Gastroesophageal sphincter (tissue), 4 donors: ENCODE results near the gene MEF2A. TPM values are rescaled to one million over a fixed set of nuclear protein-coding genes. Genes with fewer than 3 reads are reported as not detected.

Source experiments
- ATAC-seq: fragments of 150-250 bp; one replicate; pipeline ENCODE4 v1.9.1; 2016; ENCODE audit warnings: mild to moderate bottlenecking, moderate library complexity
- H3K27ac ChIP-seq, 4 donors: fragments of 200-600 bp; sonication (generic) in 3 of 4; 1 replicate in 3 of 4; 2 replicates in 1 of 4; pipeline ENCODE4 v1.5.1; 2016 to 2019
- H3K27me3 ChIP-seq: fragments of 200-600 bp; sonication (generic); one replicate; pipeline ENCODE4 v1.5.1; 2019
- H3K36me3 ChIP-seq, 2 donors: fragments of 200-600 bp; sonication (generic); one replicate each; pipeline ENCODE4 v1.5.1; 2019; ENCODE audit warnings: control low read depth in 1 of 2
- H3K4me1 ChIP-seq, 3 donors: fragments of 200-600 bp; sonication (generic); 1 replicate in 2 of 3; 2 replicates in 1 of 3; pipeline ENCODE4 v1.5.1; 2016 to 2019; ENCODE audit warnings: control low read depth in 2 of 3
- H3K4me3 ChIP-seq, 2 donors: fragments of 200-600 bp; sonication (generic); one replicate each; pipeline ENCODE4 v1.5.1; 2019; ENCODE audit warnings: mild to moderate bottlenecking in 1 of 2, moderate library complexity in 1 of 2
- H3K9me3 ChIP-seq, 3 donors: fragments of 200-600 bp; sonication (generic); one replicate each; pipeline ENCODE4 v1.5.1; 2017 to 2019; ENCODE audit warnings: control low read depth in 2 of 3
- EP300 ChIP-seq: sonication (generic); formaldehyde crosslinking; IDR thresholded peaks from one replicate; pipeline ENCODE4 v1.6.1; 2017; ENCODE audit warnings: antibody characterized with exemption, mild to moderate bottlenecking
- POLR2A ChIP-seq, 2 donors: fragments of 450-650 bp; IDR thresholded peaks; one replicate each; pipeline ENCODE4 v1.6.1; 2017; ENCODE audit warnings: antibody characterized with exemption in 2 of 2, mild to moderate bottlenecking in 2 of 2, moderate library complexity in 1 of 2
- POLR2AphosphoS5 ChIP-seq: sonication (generic); formaldehyde crosslinking; IDR thresholded peaks from one replicate; pipeline ENCODE4 v1.6.1; 2017; ENCODE audit warnings: antibody characterized with exemption
- WGBS, 2 donors: methylation state at CpG; one replicate each; pipeline ENCODE4 v1.1.5; 2018; ENCODE audit warnings: low coverage in 1 of 2; 5-methylcytosine and 5-hydroxymethylcytosine counted together
- total RNA-seq, 4 donors: library from RNA; depleted of rRNA; stranded (reverse); fragments of >200 nt; gene quantifications; one replicate each; pipeline ENCODE4 v1.1.0, GENCODE V29; 2016
- TF ChIP-seq, protein P1 (sequence below), 4 experiments: fragments of 200-600 bp in 2 of 4; fragments of 450-650 bp in 2 of 4; sonication (generic) in 1 of 4; IDR thresholded peaks; one replicate each; pipeline ENCODE4 v1.5.1; 2017 to 2019; ENCODE audit warnings: antibody characterized with exemption in 4 of 4, mild to moderate bottlenecking in 2 of 4, moderate library complexity in 2 of 4

The MEF2A gene
- total RNA-seq, 4 donors from 2014 or later, result 68.8 to 133 (median 95.7) TPM

DNA sequence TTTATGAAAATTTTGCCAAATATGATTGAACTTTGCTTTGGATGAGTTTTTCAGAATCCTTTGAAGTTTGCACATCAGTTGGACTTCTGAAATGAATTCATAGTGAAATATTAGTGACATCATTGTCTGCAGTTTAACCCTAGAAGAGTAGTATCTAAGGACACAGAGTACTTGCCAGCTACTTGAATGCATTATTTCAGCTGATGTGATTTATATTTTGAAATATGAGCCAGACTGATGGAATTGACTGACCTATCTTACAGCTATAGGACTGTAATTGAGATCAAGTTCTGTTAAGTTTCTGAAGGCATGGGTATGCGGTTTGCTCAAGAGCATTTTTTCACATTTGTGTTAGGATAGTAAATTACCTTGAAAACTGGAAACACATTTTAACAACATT lies 116.2 kb downstream of the MEF2A start:
- WGBS, 2 donors, result 64 to 90% methylated on average over 1 of the region's 1 CpG
- Histone ChIP-seq H3K27ac (peak overlapping the region in 1 of 4 donors; percentile 25), H3K36me3 (peaks cover 0 to 17% of the 10 kb centered on the region in 2 donors), H3K27me3 (no peaks in the 10 kb centered on the region), H3K9me3 (peaks cover 0 to 7% (median 0%) of the 10 kb centered on the region in 3 donors), H3K4me1 (peaks cover 0 to 5% (median 0%) of the 10 kb centered on the region in 3 donors), H3K4me3 (no peak overlapping the region)
- ATAC-seq, result no peak
- TF ChIP-seq, protein P1, sequence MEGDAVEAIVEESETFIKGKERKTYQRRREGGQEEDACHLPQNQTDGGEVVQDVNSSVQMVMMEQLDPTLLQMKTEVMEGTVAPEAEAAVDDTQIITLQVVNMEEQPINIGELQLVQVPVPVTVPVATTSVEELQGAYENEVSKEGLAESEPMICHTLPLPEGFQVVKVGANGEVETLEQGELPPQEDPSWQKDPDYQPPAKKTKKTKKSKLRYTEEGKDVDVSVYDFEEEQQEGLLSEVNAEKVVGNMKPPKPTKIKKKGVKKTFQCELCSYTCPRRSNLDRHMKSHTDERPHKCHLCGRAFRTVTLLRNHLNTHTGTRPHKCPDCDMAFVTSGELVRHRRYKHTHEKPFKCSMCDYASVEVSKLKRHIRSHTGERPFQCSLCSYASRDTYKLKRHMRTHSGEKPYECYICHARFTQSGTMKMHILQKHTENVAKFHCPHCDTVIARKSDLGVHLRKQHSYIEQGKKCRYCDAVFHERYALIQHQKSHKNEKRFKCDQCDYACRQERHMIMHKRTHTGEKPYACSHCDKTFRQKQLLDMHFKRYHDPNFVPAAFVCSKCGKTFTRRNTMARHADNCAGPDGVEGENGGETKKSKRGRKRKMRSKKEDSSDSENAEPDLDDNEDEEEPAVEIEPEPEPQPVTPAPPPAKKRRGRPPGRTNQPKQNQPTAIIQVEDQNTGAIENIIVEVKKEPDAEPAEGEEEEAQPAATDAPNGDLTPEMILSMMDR (IDR thresholded peaks at IDR 0.05), result no peak
- TF ChIP-seq POLR2A (IDR thresholded peaks at IDR 0.05) (no peak), EP300 (no peak), POLR2AphosphoS5 (no peak)

- no peak for ATAC-seq
- TF ChIP-seq POLR2A (IDR thresholded peaks at IDR 0.05) (no peak), POLR2AphosphoS5 (no peak), EP300 (no peak)
- TF ChIP-seq, protein P1 (IDR thresholded peaks at IDR 0.05), result no peak
- H3K4me1 ChIP-seq, result peaks cover 0 to 5% (median 0%) of the 10 kb centered on the region in 3 donors
- H3K9me3 ChIP-seq, result peaks cover 0 to 7% (median 0%) of the 10 kb centered on the region in 3 donors
- no peak overlapping the region for H3K4me3 ChIP-seq
- WGBS, 2 donors, result 0% methylated on average over 1 of the region's 1 CpG
- no peaks in the 10 kb centered on the region for H3K27me3 ChIP-seq
- H3K36me3 ChIP-seq, result peaks cover 0 to 14% of the 10 kb centered on the region in 2 donors
- H3K27ac ChIP-seq, result peak overlapping the region in 2 of 4 donors; percentile 25 to 40
Observed at GRCh38 chr15:99682455-99682854, 116.7 kb downstream of the MEF2A start.

DNA sequence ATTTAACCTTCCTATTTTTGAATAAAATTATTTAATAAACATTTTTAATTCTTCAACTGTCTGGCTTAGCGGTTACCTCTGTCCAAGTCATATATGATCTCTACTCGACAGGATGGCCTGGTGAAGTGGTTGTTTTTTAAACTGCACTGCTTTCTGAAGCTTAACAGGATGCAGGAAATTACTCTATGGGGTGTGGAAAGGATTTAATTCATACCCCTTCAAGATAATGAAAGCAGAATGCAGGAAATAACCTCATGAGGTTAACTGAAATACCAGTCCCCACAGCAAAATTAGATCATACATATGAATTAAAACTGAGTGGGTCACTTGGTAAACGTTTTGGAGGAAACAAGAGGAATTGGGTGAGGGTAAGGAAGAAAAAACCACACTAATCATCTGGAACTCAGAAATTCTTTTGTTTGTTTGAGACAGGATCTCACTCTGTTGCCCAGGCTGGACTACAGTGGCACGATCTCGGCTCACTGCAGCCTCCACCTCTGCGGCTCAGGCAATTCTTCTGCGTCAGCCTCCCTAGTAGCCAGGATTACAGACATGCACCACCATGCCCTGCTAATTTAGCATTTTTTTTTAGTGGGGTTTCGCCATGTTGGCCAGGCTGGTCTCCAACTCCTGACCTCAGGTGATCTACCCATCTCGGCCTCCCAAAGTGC lies 117.4 kb downstream of the MEF2A start:
- Histone ChIP-seq H3K4me1 (peaks cover 0 to 5% (median 0%) of the 10 kb centered on the region in 3 donors), H3K36me3 (peaks cover 0 to 12% of the 10 kb centered on the region in 2 donors), H3K27ac (peak overlapping the region in 3 of 4 donors; percentile 40 to 51 (median 47)), H3K27me3 (no peaks in the 10 kb centered on the region), H3K9me3 (peaks cover 0 to 7% (median 0%) of the 10 kb centered on the region in 3 donors), H3K4me3 (no peak overlapping the region)
- ATAC-seq, result no peak
- TF ChIP-seq, protein P1 (IDR thresholded peaks at IDR 0.05), result no peak
- TF ChIP-seq POLR2A (IDR thresholded peaks at IDR 0.05) (no peak), POLR2AphosphoS5 (no peak), EP300 (no peak)
- 62 to 72% methylated on average over 2 to 9 of the region's 9 CpGs for WGBS, 2 donors

- no peak for ATAC-seq
- peaks cover 0 to 7% (median 0%) of the 10 kb centered on the region in 3 donors for H3K9me3 ChIP-seq
- TF ChIP-seq EP300 (no peak), POLR2A (IDR thresholded peaks at IDR 0.05) (no peak), POLR2AphosphoS5 (no peak)
- TF ChIP-seq, protein P1 (IDR thresholded peaks at IDR 0.05), result no peak
Observed at GRCh38 chr15:99686290-99686689, 120.5 kb downstream of the MEF2A start.

DNA sequence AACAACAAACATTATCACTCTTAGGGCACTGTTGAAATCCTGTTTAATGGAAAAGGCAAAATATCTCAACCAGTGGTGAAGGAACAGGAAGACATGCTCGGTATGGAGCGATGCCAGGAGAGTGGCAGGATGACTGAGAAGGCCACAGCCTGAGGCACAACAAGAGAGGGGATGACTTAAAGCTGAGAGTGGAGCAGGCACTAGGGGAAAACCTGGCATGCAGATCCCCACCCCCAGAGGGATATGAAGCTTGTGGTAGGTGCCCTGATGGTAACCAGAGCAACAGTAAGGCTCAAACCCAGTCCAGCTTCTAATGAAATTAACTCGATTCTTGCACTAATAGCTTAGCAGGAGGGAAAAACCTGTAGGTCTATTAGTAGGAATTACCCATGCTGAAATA lies 127.0 kb downstream of the MEF2A start:
- Histone ChIP-seq H3K27ac (no peak overlapping the region), H3K9me3 (no peaks in the 10 kb centered on the region), H3K27me3 (no peaks in the 10 kb centered on the region), H3K4me3 (no peak overlapping the region), H3K4me1 (no peaks in the 10 kb centered on the region), H3K36me3 (peaks cover 0 to 88% of the 10 kb centered on the region in 2 donors)
- WGBS, 2 donors, result 85% methylated on average over 3 of the region's 3 CpGs; no CpG with 5 or more reads in 1 of the 2 donors
- ATAC-seq, result no peak
- no peak for TF ChIP-seq POLR2A (IDR thresholded peaks at IDR 0.05)
- TF ChIP-seq, protein P1 (IDR thresholded peaks at IDR 0.05), result no peak
- no peak for TF ChIP-seq POLR2AphosphoS5
- no peak for TF ChIP-seq EP300

More at GRCh38 chr15:99686290-99686689, 120.5 kb downstream of the MEF2A start:
- peaks cover 0 to 26% of the 10 kb centered on the region in 2 donors for H3K36me3 ChIP-seq
- no peak overlapping the region for H3K4me3 ChIP-seq
- no peak overlapping the region for H3K27ac ChIP-seq
- H3K4me1 ChIP-seq, result no peaks in the 10 kb centered on the region
- 91% methylated on average over 1 of the region's 1 CpG; no CpG with 5 or more reads in 1 of the 2 donors for WGBS, 2 donors
- no peaks in the 10 kb centered on the region for H3K27me3 ChIP-seq
